ENCODE results near the gene FCRL4. TPM values are rescaled to one million over a fixed set of nuclear protein-coding genes. Genes with fewer than 3 reads are reported as not detected.
"Not testable (repeated sequence)": the region's sequence is repeated elsewhere in the genome, so short reads cannot be mapped to it uniquely, and the experiment has no call there.

The FCRL4 gene
- total RNA-seq, 6 experiments from 2014 or later, result not detected

- no peaks in the 10 kb centered on the region for H3K27me3 ChIP-seq
- H3K9me3 ChIP-seq, result no peaks in the 10 kb centered on the region
- no peak overlapping the region for H3K4me3 ChIP-seq
- intact Hi-C loops (cut with DNase I), result no loop called here
- 65% methylated on average over 14 of the region's 14 CpGs for WGBS (ENCODE audit: insufficient coverage, low coverage, low lambda C conversion rate, missing lambda C conversion rate)
- ATAC-seq, result no peak
- no peak for DNase-seq
- H3K27ac ChIP-seq, result no peak overlapping the region
- H3K4me1 ChIP-seq, result no peaks in the 10 kb centered on the region
- TF ChIP-seq POLR2A (IDR thresholded peaks at IDR 0.05), result no peak
- TF ChIP-seq CTCF (IDR thresholded peaks at IDR 0.05), result no peak
- no peaks in the 10 kb centered on the region for H3K36me3 ChIP-seq
Observed at GRCh38 chr1:157566484-157567300, 31.2 kb downstream of the FCRL4 start.

- WGBS (ENCODE audit: insufficient coverage, low coverage, low lambda C conversion rate, missing lambda C conversion rate), result 21% methylated on average over 2 of the region's 2 CpGs
- H3K27me3 ChIP-seq, result no peaks in the 10 kb centered on the region
- H3K27ac ChIP-seq, result no peak overlapping the region
- TF ChIP-seq POLR2A (IDR thresholded peaks at IDR 0.05), result no peak
- TF ChIP-seq CTCF (IDR thresholded peaks at IDR 0.05), result no peak
- H3K9me3 ChIP-seq, result no peaks in the 10 kb centered on the region
- no peak overlapping the region for H3K4me3 ChIP-seq
- ATAC-seq (no peak), DNase-seq (no peak)
- H3K4me1 ChIP-seq, result no peaks in the 10 kb centered on the region
- no peaks in the 10 kb centered on the region for H3K36me3 ChIP-seq
- intact Hi-C loops (cut with DNase I), result no loop called here
Observed at GRCh38 chr1:157562515-157562914, 35.4 kb downstream of the FCRL4 start.

- DNase-seq, result no peak
- Histone ChIP-seq H3K9me3 (no peaks in the 10 kb centered on the region), H3K27ac (no peak overlapping the region), H3K4me1 (no peaks in the 10 kb centered on the region), H3K27me3 (no peaks in the 10 kb centered on the region), H3K36me3 (no peaks in the 10 kb centered on the region), H3K4me3 (no peak overlapping the region)
- 57% methylated on average over 2 of the region's 2 CpGs for WGBS (ENCODE audit: insufficient coverage, low coverage, low lambda C conversion rate, missing lambda C conversion rate)
- no peak for TF ChIP-seq CTCF (IDR thresholded peaks at IDR 0.05)
- TF ChIP-seq POLR2A (IDR thresholded peaks at IDR 0.05), result no peak
- ATAC-seq, result no peak
- intact Hi-C loops (cut with DNase I), result no loop called here
Observed at GRCh38 chr1:157558119-157558518, 39.8 kb downstream of the FCRL4 start.

GRCh38 chr1:157551694-157552693, 45.9 kb downstream of the FCRL4 start, which contains the start of gene FCRL5:
Gene FCRL5, minus strand, starts transcription at chr1:157552515. Its CDS starts 153 bp downstream, at chr1:157552362.
- Histone ChIP-seq H3K9me3 (no peaks in the 10 kb centered on the region), H3K36me3 (no peaks in the 10 kb centered on the region), H3K27ac (no peak within 1 kb of the TSS), H3K4me1 (no peaks in the 10 kb centered on the region), H3K4me3 (no peak within 1 kb of the TSS), H3K27me3 (no peaks in the 10 kb centered on the region)
- TF ChIP-seq POLR2A (IDR thresholded peaks at IDR 0.05) (no peak), CTCF (IDR thresholded peaks at IDR 0.05) (no peak)
- WGBS (ENCODE audit: insufficient coverage, low coverage, low lambda C conversion rate, missing lambda C conversion rate), result 46% methylated on average over 10 of the region's 10 CpGs
- DNase-seq (no peak), ATAC-seq (no peak)
- intact Hi-C loops (cut with DNase I), result no loop called here

GRCh38 chr1:157548081-157548480, 49.8 kb downstream of the FCRL4 start:
- H3K27me3 ChIP-seq; DNase-seq; H3K27ac ChIP-seq; H3K4me1 ChIP-seq; H3K4me3 ChIP-seq; H3K9me3 ChIP-seq; ATAC-seq; H3K36me3 ChIP-seq; intact Hi-C loops (cut with DNase I): not testable (repeated sequence)
- WGBS (ENCODE audit: insufficient coverage, low coverage, low lambda C conversion rate, missing lambda C conversion rate), result 38% methylated on average over 1 of the region's 1 CpG

Measured in right lobe of liver (tissue), 6 donors.